HG03432 (cell line): ENCODE results near the gene GRIN2C.

Source experiments
- ATAC-seq: cut with Tn5 transposase; IDR thresholded peaks from one replicate; pipeline ENCODE4 v1.9.1; 2021; ENCODE audit warnings: mild to moderate bottlenecking, moderate library complexity; ENCODE audit not compliant: unreplicated experiment

Gene GRIN2C

GRCh38 chr17:74804683-74805082, 55.0 kb downstream of the GRIN2C start:
- no peak for ATAC-seq

GRCh38 chr17:74803971-74804370, 55.7 kb downstream of the GRIN2C start:
- no peak for ATAC-seq

- ATAC-seq, result no peak
These were observed 56.2 kb downstream of the GRIN2C start for GRCh38 chr17:74803388-74803930.

GRCh38 chr17:74801896-74802295, 57.8 kb downstream of the GRIN2C start:
- no peak for ATAC-seq

- no peak for ATAC-seq
These were observed 59.2 kb downstream of the GRIN2C start for GRCh38 chr17:74800531-74800930.

- no peak for ATAC-seq
These were observed 60.6 kb downstream of the GRIN2C start for GRCh38 chr17:74799097-74799496.

GRCh38 chr17:74798239-74798707, 61.4 kb downstream of the GRIN2C start:
- no peak for ATAC-seq

- no peak for ATAC-seq
These were observed 61.9 kb downstream of the GRIN2C start for GRCh38 chr17:74797824-74798223.

GRCh38 chr17:74796866-74797265, 62.8 kb downstream of the GRIN2C start:
- no peak for ATAC-seq

GRCh38 chr17:74796211-74796610, 63.5 kb downstream of the GRIN2C start:
- ATAC-seq, result no peak

GRCh38 chr17:74795327-74796020, 64.2 kb downstream of the GRIN2C start:
- ATAC-seq, result no peak

GRCh38 chr17:74792586-74793105, 67.0 kb downstream of the GRIN2C start:
- ATAC-seq, result no peak
